Measurements from ENCODE around the gene MRLN. TPM values are rescaled to one million over a fixed set of nuclear protein-coding genes. Genes with fewer than 3 reads are reported as not detected.
"Not testable (repeated sequence)": the region's sequence is repeated elsewhere in the genome, so short reads cannot be mapped to it uniquely, and the experiment has no call there.

The MRLN gene
- polyA plus RNA-seq, 1 donor (not counting 4 experiments of a cell fraction or from before 2014, with no cell fraction given) = not detected

DNA sequence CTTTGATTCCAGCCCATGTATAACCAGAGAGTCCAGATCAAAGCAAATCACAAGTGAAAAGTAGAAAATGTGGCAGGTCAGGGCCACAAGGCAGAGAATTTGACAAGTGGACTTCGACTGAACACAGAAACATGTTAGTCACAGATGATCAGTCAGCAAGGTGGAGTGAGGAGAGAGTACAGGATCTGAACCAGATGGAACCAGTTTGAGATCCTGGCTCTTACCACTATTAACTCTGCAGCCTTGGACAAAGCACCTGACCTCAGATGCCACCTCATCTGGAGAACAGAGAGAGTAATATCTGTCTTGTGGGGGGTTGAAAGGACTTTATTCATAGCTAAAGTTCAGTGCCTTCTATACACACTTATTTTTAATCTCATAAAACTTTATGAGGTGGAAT, 4.4 kb downstream of the MRLN start:
- TF ChIP-seq EZH2 (IDR thresholded peaks at IDR 0.05; ENCODE audit: low read length) (no peak), CTCF (optimal IDR thresholded peaks at IDR 0.05 in 1 of 3, IDR thresholded peaks at IDR 0.05 in 1 of 3, conservative IDR thresholded peaks at IDR 0.05 in 1 of 3; ENCODE audit: extremely low read depth in 1 of 3, insufficient read depth in 2 of 3, low read length in 3 of 3) (no peak)
- dilution Hi-C loops (cut with MboI; ENCODE audit: extremely low pct_ligation_motif_present, low sequenced_read_pairs) = no loop called here
- Histone ChIP-seq H3K4me1 (ENCODE audit: control insufficient read depth, extremely low read depth, insufficient read depth, low read length) (no peaks in the 10 kb centered on the region), H3K27me3 (ENCODE audit: control insufficient read depth, extremely low read depth, insufficient read depth, low read length) (peaks cover 3% of the 10 kb centered on the region), H3K9me1 (ENCODE audit: control insufficient read depth, extremely low read depth, insufficient read depth, low read length) (no peaks in the 10 kb centered on the region), H3K4me2 (ENCODE audit: control insufficient read depth, extremely low read depth, insufficient read depth, low read depth, low read length) (no peak overlapping the region), H3K9me3 (ENCODE audit: control insufficient read depth, low read depth, low read length) (no peaks in the 10 kb centered on the region), H4K20me1 (ENCODE audit: control insufficient read depth, extremely low read depth, insufficient read depth, low read length) (no peaks in the 10 kb centered on the region), H3K36me3 (ENCODE audit: control insufficient read depth in 2 of 2, extremely low read depth in 1 of 2, insufficient read depth in 2 of 2, low read length in 2 of 2) (no peaks in the 10 kb centered on the region), H2AFZ (ENCODE audit: control insufficient read depth, low read length) (no peak overlapping the region), H3K27ac (ENCODE audit: control insufficient read depth, insufficient read depth, low read length) (no peak overlapping the region), H3K79me2 (ENCODE audit: control insufficient read depth, insufficient read depth, low read length) (no peaks in the 10 kb centered on the region), H3K4me3 (ENCODE audit: control insufficient read depth in 2 of 3, extremely low read depth in 1 of 3, insufficient read depth in 2 of 3, low read depth in 1 of 3, low read length in 3 of 3) (no peak overlapping the region), H3K9ac (ENCODE audit: control insufficient read depth, extremely low read depth, insufficient read depth, low read length) (no peak overlapping the region)
- DNase-seq (ENCODE audit: low read depth, low spot score) (no peak), FAIRE-seq (no peak)

DNA sequence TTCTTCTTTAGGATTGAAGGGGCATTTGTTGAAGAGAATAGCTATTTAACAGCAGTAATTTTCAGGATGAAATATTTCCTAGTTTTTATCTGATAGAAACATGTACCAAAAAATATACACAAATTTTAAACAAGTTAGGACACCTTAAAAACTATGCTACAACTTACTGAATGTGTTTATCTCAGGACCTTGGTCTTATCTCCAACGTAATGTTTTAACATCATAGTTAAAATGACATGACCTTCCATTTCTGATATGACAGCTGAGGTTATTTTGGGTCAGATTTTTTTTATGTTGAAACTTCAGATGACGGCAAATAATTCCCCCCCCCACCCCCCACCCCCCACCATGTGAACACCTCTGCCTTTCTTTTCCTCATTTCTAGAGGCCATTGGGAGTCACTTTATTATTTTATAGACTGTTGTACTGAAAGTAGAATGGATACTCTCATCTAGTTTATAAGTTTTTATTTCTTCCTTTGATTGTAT, 8.0 kb downstream of the MRLN start:
- dilution Hi-C loops (cut with MboI; ENCODE audit: extremely low pct_ligation_motif_present, low sequenced_read_pairs) = no loop called here
- H3K9me1 ChIP-seq (ENCODE audit: control insufficient read depth, extremely low read depth, insufficient read depth, low read length) = no peaks in the 10 kb centered on the region
- no peaks in the 10 kb centered on the region for H3K27me3 ChIP-seq (ENCODE audit: control insufficient read depth, extremely low read depth, insufficient read depth, low read length)
- no peak overlapping the region for H2AFZ ChIP-seq (ENCODE audit: control insufficient read depth, low read length)
- H3K36me3 ChIP-seq (ENCODE audit: control insufficient read depth in 2 of 2, extremely low read depth in 1 of 2, insufficient read depth in 2 of 2, low read length in 2 of 2) = no peaks in the 10 kb centered on the region
- no peaks in the 10 kb centered on the region for H3K79me2 ChIP-seq (ENCODE audit: control insufficient read depth, insufficient read depth, low read length)
- DNase-seq (ENCODE audit: low read depth, low spot score) (no peak), FAIRE-seq (no peak)
- H3K9me3 ChIP-seq (ENCODE audit: control insufficient read depth, low read depth, low read length) = no peaks in the 10 kb centered on the region
- H3K4me1 ChIP-seq (ENCODE audit: control insufficient read depth, extremely low read depth, insufficient read depth, low read length) = no peaks in the 10 kb centered on the region
- no peak overlapping the region for H3K4me2 ChIP-seq (ENCODE audit: control insufficient read depth, extremely low read depth, insufficient read depth, low read depth, low read length)
- no peak for TF ChIP-seq EZH2 (IDR thresholded peaks at IDR 0.05; ENCODE audit: low read length)
- TF ChIP-seq CTCF (optimal IDR thresholded peaks at IDR 0.05 in 1 of 3, IDR thresholded peaks at IDR 0.05 in 1 of 3, conservative IDR thresholded peaks at IDR 0.05 in 1 of 3; ENCODE audit: extremely low read depth in 1 of 3, insufficient read depth in 2 of 3, low read length in 3 of 3) = no peak
- H3K9ac ChIP-seq (ENCODE audit: control insufficient read depth, extremely low read depth, insufficient read depth, low read length) = no peak overlapping the region
- no peak overlapping the region for H3K27ac ChIP-seq (ENCODE audit: control insufficient read depth, insufficient read depth, low read length)
- no peaks in the 10 kb centered on the region for H4K20me1 ChIP-seq (ENCODE audit: control insufficient read depth, extremely low read depth, insufficient read depth, low read length)
- H3K4me3 ChIP-seq (ENCODE audit: control insufficient read depth in 2 of 3, extremely low read depth in 1 of 3, insufficient read depth in 2 of 3, low read depth in 1 of 3, low read length in 3 of 3) = no peak overlapping the region

GRCh38 chr10:59744762-59745161, 8.5 kb downstream of the MRLN start:
- H3K79me2 ChIP-seq (ENCODE audit: control insufficient read depth, insufficient read depth, low read length); H3K27ac ChIP-seq (ENCODE audit: control insufficient read depth, insufficient read depth, low read length); H3K27me3 ChIP-seq (ENCODE audit: control insufficient read depth, extremely low read depth, insufficient read depth, low read length); H4K20me1 ChIP-seq (ENCODE audit: control insufficient read depth, extremely low read depth, insufficient read depth, low read length); H3K36me3 ChIP-seq (ENCODE audit: control insufficient read depth in 2 of 2, extremely low read depth in 1 of 2, insufficient read depth in 2 of 2, low read length in 2 of 2); DNase-seq (ENCODE audit: low read depth, low spot score); H3K4me1 ChIP-seq (ENCODE audit: control insufficient read depth, extremely low read depth, insufficient read depth, low read length); H3K9me3 ChIP-seq (ENCODE audit: control insufficient read depth, low read depth, low read length); FAIRE-seq; H3K4me2 ChIP-seq (ENCODE audit: control insufficient read depth, extremely low read depth, insufficient read depth, low read depth, low read length); H3K9me1 ChIP-seq (ENCODE audit: control insufficient read depth, extremely low read depth, insufficient read depth, low read length); dilution Hi-C loops (cut with MboI; ENCODE audit: extremely low pct_ligation_motif_present, low sequenced_read_pairs); H2AFZ ChIP-seq (ENCODE audit: control insufficient read depth, low read length); H3K9ac ChIP-seq (ENCODE audit: control insufficient read depth, extremely low read depth, insufficient read depth, low read length); H3K4me3 ChIP-seq (ENCODE audit: control insufficient read depth in 2 of 3, extremely low read depth in 1 of 3, insufficient read depth in 2 of 3, low read depth in 1 of 3, low read length in 3 of 3): not testable (repeated sequence)

DNA sequence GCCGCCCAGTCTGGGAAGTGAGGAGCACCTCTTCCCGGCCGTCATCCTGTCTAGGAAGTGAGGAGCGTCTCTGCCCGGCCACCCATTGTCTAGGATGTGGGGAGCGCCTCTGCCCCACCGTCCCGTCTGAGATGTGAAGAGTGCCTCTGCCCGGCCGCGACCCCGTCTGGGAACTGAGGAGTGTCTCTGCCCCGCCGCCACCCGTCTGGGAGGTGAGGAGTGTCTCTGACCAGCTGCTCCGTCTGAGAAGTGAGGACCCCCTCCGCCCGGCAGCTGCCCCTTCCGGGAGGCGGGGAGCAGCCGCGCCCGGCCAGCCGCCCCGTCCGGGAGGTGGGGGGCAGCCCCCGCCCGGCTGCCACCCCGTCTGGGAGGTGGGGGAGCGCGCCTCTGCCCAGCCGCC, 9.1 kb downstream of the MRLN start:
- H3K4me2 ChIP-seq (ENCODE audit: control insufficient read depth, extremely low read depth, insufficient read depth, low read depth, low read length); H4K20me1 ChIP-seq (ENCODE audit: control insufficient read depth, extremely low read depth, insufficient read depth, low read length); H3K4me3 ChIP-seq (ENCODE audit: control insufficient read depth in 2 of 3, extremely low read depth in 1 of 3, insufficient read depth in 2 of 3, low read depth in 1 of 3, low read length in 3 of 3); H3K9me1 ChIP-seq (ENCODE audit: control insufficient read depth, extremely low read depth, insufficient read depth, low read length); H3K36me3 ChIP-seq (ENCODE audit: control insufficient read depth in 2 of 2, extremely low read depth in 1 of 2, insufficient read depth in 2 of 2, low read length in 2 of 2); H3K9me3 ChIP-seq (ENCODE audit: control insufficient read depth, low read depth, low read length); FAIRE-seq; H3K27me3 ChIP-seq (ENCODE audit: control insufficient read depth, extremely low read depth, insufficient read depth, low read length); H3K9ac ChIP-seq (ENCODE audit: control insufficient read depth, extremely low read depth, insufficient read depth, low read length); H2AFZ ChIP-seq (ENCODE audit: control insufficient read depth, low read length); DNase-seq (ENCODE audit: low read depth, low spot score); dilution Hi-C loops (cut with MboI; ENCODE audit: extremely low pct_ligation_motif_present, low sequenced_read_pairs); H3K4me1 ChIP-seq (ENCODE audit: control insufficient read depth, extremely low read depth, insufficient read depth, low read length); H3K27ac ChIP-seq (ENCODE audit: control insufficient read depth, insufficient read depth, low read length); H3K79me2 ChIP-seq (ENCODE audit: control insufficient read depth, insufficient read depth, low read length): not testable (repeated sequence)
